Cardiac muscle cell (in vitro differentiated cells and primary cell): Measurements from ENCODE around the gene LAMA3. TPM values are rescaled to one million over a fixed set of nuclear protein-coding genes. Genes with fewer than 3 reads are reported as not detected.

Experiments used
- DNase-seq, 2 donors: peaks; one replicate each; pipeline versions ENCODE4 v3.0.0 to v3.0.0-alpha.2; 2010 to 2017; ENCODE audit warnings: low read depth in 1 of 2, low spot score in 1 of 2
- H3K27ac ChIP-seq: fragments of 200-600 bp; sonication (generic); 2 replicates; pipeline ENCODE4 v1.5.1; 2016
- H3K27me3 ChIP-seq: fragments of 200-600 bp; sonication (generic); 2 replicates; pipeline ENCODE4 v1.6.0; 2016; ENCODE audit warnings: control low read depth
- H3K36me3 ChIP-seq: fragments of 200-600 bp; sonication (generic); 2 replicates; pipeline ENCODE4 v1.5.1; 2016; ENCODE audit warnings: control low read depth
- H3K4me1 ChIP-seq: fragments of 200-600 bp; sonication (generic); 2 replicates; pipeline ENCODE4 v1.8.1; 2017; ENCODE audit warnings: low read depth, mild to moderate bottlenecking, mixed run types
- H3K4me3 ChIP-seq: fragments of 200-600 bp; sonication (generic); 2 replicates; pipeline ENCODE4 v1.5.1; 2016; ENCODE audit warnings: mild to moderate bottlenecking
- H3K9me3 ChIP-seq: fragments of 200-600 bp; sonication (generic); 2 replicates; pipeline ENCODE4 v1.5.1; 2017; ENCODE audit warnings: low read depth, mild to moderate bottlenecking, control low read depth
- polyA plus RNA-seq: library from polyadenylated mRNA; unstranded; fragments of >200 nt; fragmentation: Nextera tagmentation; extraction: Ambion mirVana; gene quantifications from 2 replicates; pipeline ENCODE4 v1.2.1, GENCODE V29; 2016
- total RNA-seq: library from RNA; depleted of rRNA; stranded (reverse); fragments of >200 nt; gene quantifications from 2 replicates; pipeline ENCODE4 v1.2.3, GENCODE V29; 2016
- TF ChIP-seq, protein P1 (sequence below): IDR thresholded peaks from 2 replicates; pipeline ENCODE4 v1.5.1; 2012; ENCODE audit warnings: low read depth, mild to moderate bottlenecking, low read length

LAMA3 gene
- total and polyA plus RNA-seq, 2 experiments from 2014 or later, result 0.18 TPM; not detected in 1

GRCh38 chr18:23964282-23965238, 275.3 kb downstream of the LAMA3 start:
- TF ChIP-seq, protein P1, sequence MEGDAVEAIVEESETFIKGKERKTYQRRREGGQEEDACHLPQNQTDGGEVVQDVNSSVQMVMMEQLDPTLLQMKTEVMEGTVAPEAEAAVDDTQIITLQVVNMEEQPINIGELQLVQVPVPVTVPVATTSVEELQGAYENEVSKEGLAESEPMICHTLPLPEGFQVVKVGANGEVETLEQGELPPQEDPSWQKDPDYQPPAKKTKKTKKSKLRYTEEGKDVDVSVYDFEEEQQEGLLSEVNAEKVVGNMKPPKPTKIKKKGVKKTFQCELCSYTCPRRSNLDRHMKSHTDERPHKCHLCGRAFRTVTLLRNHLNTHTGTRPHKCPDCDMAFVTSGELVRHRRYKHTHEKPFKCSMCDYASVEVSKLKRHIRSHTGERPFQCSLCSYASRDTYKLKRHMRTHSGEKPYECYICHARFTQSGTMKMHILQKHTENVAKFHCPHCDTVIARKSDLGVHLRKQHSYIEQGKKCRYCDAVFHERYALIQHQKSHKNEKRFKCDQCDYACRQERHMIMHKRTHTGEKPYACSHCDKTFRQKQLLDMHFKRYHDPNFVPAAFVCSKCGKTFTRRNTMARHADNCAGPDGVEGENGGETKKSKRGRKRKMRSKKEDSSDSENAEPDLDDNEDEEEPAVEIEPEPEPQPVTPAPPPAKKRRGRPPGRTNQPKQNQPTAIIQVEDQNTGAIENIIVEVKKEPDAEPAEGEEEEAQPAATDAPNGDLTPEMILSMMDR, result no peak
- no peak for DNase-seq
- Histone ChIP-seq H3K4me3 (no peak overlapping the region), H3K27ac (no peak overlapping the region), H3K4me1 (no peaks in the 10 kb centered on the region), H3K9me3 (no peaks in the 10 kb centered on the region), H3K27me3 (no peaks in the 10 kb centered on the region), H3K36me3 (no peaks in the 10 kb centered on the region)

- Histone ChIP-seq H3K36me3 (no peaks in the 10 kb centered on the region), H3K27ac (no peak overlapping the region), H3K27me3 (no peaks in the 10 kb centered on the region), H3K9me3 (no peaks in the 10 kb centered on the region), H3K4me3 (no peak overlapping the region), H3K4me1 (no peaks in the 10 kb centered on the region)
- TF ChIP-seq, protein P1, result no peak
- DNase-seq, result no peak
These were observed 277.7 kb downstream of the LAMA3 start for GRCh38 chr18:23966909-23967308.

DNA sequence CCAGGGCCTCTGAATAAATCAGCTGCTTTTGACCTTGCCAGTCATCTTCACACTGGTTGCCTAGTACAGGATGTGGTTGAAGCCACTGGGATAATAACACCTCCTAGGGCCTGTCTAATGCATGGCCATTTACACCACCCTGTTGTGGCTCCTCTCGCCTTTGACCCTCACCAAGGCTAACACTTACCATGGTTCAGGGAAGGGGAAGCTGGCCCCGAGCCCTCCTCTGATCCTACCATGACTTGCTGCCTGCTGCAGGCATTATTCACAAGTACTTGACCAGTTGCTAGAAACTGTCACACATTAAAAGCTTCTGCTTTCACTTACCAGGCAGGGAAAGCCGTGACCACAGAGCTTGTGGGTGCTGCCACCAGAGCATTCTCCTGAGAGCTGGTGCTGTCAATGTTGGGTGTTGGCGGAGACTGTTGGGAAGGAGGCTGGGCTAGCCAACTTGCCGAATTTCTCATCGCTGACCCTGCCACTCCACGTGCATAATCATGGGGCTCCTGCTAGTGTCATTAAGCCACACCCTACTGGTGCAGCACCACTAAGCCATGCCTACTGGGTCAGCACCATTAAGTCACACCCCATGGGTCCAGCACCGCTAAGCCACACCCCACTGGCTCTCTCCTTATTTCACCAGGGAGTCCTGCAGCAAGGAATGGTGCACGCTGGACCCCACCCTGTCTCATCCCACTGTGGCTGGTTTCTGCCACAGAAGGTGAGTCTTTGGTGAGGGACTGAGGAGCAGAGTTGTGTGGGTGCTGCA, 278.3 kb downstream of the LAMA3 start:
- no peak for DNase-seq
- Histone ChIP-seq H3K27ac (no peak overlapping the region), H3K36me3 (no peaks in the 10 kb centered on the region), H3K4me1 (no peaks in the 10 kb centered on the region), H3K27me3 (no peaks in the 10 kb centered on the region), H3K4me3 (no peak overlapping the region), H3K9me3 (no peaks in the 10 kb centered on the region)
- TF ChIP-seq, protein P1, result no peak

DNA sequence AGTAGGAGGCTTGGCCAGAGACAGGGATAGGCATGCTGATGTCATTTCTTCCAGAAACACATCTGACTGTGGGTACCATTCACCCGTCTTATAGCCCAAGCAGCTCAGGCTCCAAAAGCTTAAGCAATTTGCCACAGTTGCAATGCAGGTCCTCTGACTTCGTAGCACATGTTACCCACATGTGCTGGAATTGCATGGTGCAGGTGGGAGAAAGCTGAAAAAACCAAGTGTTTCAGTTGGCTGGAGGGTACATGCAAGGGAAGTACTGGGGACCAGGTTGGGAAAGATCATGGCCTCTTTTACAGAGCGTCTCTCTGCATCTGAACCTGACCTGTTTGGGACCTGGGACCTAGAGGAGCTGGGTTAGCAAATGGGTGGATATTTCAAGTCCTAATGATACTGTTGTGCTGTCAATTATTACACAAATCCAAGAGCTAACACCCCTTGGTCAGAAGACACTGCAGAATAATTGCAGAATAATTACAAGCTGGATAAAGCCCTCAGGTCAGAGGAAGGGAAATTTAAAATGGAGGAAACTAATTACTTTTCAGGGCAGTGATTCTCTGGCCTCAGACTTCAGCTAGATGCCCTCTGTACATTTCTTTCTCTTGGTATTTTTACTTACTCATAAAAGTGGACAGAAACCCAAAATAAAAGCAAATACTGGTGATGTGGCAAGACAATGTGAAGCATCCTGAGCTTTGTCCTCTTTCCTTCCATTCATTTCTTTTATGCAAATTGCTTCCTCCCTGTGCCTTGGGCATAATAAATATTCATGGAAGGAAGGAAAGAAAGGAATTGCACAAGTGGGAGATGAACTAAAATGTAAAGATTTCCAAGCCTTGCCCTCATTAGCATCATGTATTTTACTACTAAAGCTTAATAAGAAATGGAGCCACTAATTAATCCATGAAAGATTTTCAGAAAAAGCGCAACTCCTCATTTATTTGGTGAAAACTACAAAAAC, 279.7 kb downstream of the LAMA3 start:
- TF ChIP-seq, protein P1, result no peak
- Histone ChIP-seq H3K4me3 (no peak overlapping the region), H3K9me3 (no peaks in the 10 kb centered on the region), H3K27ac (no peak overlapping the region), H3K27me3 (no peaks in the 10 kb centered on the region), H3K36me3 (no peaks in the 10 kb centered on the region), H3K4me1 (no peaks in the 10 kb centered on the region)
- no peak for DNase-seq

DNA sequence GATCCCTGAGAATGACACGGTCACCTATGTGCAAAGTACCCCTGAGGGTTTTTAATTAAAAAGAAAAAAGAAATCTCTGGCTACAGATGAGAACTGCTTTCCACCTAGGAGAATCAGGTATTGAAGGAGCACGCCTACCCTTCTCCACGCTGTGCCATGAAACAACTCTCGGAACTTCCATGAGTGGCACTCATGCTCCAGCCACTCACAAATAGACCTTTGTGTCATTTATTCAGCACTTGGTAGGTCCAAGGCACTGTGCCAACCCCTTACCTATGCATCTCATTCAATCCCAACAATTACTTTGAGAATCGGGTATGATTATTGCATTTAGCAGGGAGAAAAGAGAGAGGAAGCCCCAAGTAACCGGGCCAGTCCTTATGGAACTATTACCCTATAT, 280.4 kb downstream of the LAMA3 start:
- no peak overlapping the region for H3K27ac ChIP-seq
- H3K36me3 ChIP-seq, result no peaks in the 10 kb centered on the region
- H3K27me3 ChIP-seq, result no peaks in the 10 kb centered on the region
- no peak for DNase-seq
- no peak overlapping the region for H3K4me3 ChIP-seq
- H3K9me3 ChIP-seq, result no peaks in the 10 kb centered on the region
- no peaks in the 10 kb centered on the region for H3K4me1 ChIP-seq
- TF ChIP-seq, protein P1, result no peak
